ENCODE measurements around the gene NR3C1. TPM values are rescaled to one million over a fixed set of nuclear protein-coding genes. Genes with fewer than 3 reads are reported as not detected.

Gene NR3C1
- total RNA-seq, 1 donor from 2014 or later = 101 TPM

DNA sequence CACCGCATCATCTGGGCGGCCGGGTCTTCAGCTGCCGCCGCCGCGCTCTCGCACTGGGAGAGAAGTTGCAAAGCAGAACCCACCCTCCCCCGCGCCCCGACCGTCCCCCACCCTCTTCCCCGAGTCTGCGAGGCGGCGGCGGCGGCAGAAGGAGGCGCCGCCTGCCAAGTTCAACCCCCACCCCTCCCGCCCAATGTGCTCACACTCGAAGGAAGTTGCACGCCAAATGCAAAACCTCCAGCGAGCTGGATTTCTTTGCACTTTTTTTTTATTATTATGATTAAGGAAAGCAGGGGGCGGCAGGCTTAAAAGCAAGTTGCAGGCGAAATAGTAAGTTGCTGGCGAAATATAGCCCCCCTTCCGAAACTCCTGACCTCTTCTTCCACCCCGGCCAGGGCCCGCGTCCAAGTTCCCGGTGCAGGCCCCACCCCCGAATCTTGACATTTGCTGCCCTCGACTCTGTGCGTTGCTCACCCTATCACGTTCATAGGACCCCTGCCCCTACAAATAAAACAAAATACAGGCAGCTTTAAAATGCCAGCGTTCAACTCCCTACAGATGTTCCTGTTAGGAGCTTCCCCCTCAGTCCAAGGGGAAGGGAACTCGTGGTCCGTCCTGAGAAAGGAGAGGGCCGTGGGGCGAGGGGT lies 1.1 kb upstream of the NR3C1 start:
- peaks cover 13% of the 10 kb centered on the region for H3K4me1 ChIP-seq
- no peaks in the 10 kb centered on the region for H3K27me3 ChIP-seq
- H3K27ac ChIP-seq = peak overlapping the region; percentile 100
- peak overlapping the region; percentile 91 for H3K4me3 ChIP-seq
- DNase-seq (peak; percentile 91), ATAC-seq (peak; percentile 67)
- peaks cover 12% of the 10 kb centered on the region for H3K36me3 ChIP-seq
- TF ChIP-seq, protein P1, sequence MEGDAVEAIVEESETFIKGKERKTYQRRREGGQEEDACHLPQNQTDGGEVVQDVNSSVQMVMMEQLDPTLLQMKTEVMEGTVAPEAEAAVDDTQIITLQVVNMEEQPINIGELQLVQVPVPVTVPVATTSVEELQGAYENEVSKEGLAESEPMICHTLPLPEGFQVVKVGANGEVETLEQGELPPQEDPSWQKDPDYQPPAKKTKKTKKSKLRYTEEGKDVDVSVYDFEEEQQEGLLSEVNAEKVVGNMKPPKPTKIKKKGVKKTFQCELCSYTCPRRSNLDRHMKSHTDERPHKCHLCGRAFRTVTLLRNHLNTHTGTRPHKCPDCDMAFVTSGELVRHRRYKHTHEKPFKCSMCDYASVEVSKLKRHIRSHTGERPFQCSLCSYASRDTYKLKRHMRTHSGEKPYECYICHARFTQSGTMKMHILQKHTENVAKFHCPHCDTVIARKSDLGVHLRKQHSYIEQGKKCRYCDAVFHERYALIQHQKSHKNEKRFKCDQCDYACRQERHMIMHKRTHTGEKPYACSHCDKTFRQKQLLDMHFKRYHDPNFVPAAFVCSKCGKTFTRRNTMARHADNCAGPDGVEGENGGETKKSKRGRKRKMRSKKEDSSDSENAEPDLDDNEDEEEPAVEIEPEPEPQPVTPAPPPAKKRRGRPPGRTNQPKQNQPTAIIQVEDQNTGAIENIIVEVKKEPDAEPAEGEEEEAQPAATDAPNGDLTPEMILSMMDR (IDR thresholded peaks at IDR 0.05) = no peak
- intact Hi-C loops (cut with DNase I) = no loop called here
- no peaks in the 10 kb centered on the region for H3K9me3 ChIP-seq

DNA sequence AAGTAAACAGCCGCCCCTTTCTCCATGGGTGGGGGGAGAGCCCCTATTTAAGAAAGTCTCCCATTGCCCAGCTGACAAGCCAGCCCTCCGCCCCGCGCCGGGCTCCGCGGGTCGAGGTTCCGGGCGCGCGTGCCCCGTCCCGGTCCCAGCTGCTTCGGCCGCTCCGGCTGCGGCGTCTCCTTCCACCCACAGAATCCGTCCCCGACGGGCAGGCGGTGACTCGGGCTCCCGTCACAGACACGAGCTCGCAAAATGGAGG lies 223 bp downstream of the NR3C1 start:
- Histone ChIP-seq H3K4me1 (peaks cover 17% of the 10 kb centered on the region), H3K27me3 (no peaks in the 10 kb centered on the region), H3K27ac (peak overlapping the region; percentile 100), H3K36me3 (peaks cover 13% of the 10 kb centered on the region), H3K9me3 (no peaks in the 10 kb centered on the region), H3K4me3 (peak overlapping the region; percentile 91)
- DNase-seq = no peak
- TF ChIP-seq, protein P1 (IDR thresholded peaks at IDR 0.05) = no peak
- ATAC-seq = no peak
- intact Hi-C loops (cut with DNase I) = no loop called here

DNA sequence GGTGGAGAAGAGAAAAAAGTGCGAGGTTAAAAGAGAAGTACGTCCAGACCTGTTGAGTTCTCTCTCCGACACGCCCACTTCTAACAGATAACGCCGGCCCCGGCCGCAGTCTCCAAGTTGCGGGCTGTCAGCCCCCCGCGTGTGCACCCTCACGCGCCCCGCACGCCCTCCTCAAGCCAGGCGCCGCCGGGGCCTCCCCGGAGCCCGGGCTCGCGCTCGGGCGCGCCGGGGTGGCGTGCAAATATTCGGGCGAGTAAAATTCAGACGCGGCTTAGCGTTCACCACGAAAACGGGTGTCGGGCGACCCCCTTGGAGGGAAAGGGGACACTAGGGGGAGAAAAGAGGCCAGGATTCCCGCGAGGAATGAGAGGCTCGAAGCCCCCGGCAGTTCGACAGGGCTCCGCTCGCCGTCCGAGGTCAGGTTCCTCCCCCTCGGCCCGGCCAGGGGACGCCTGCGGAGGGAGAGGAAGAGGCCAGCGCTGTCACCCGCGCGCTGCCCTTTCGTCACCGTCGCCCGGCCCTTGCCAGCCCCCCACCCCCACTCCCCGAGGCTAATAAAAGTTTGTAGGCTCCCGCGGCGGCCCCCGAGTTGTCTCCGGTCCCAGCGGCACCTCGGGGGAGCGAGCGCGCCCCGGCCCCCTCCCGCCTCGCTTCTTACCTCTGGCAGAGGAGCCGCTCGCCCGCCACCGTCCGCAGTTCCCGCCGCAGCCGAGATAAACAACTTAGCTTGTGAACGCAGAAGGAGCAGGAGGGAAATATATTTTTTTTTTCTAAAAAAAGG lies 743 bp downstream of the NR3C1 start:
- Histone ChIP-seq H3K27me3 (no peaks in the 10 kb centered on the region), H3K27ac (peak overlapping the region; percentile 100), H3K4me3 (peak overlapping the region; percentile 91), H3K4me1 (peaks cover 23% of the 10 kb centered on the region), H3K9me3 (no peaks in the 10 kb centered on the region), H3K36me3 (peaks cover 13% of the 10 kb centered on the region)
- TF ChIP-seq, protein P1 (IDR thresholded peaks at IDR 0.05) = peak; percentile 4
- intact Hi-C loops (cut with DNase I) = no loop called here
- ATAC-seq (peak; percentile 38), DNase-seq (peak; percentile 84)

DNA sequence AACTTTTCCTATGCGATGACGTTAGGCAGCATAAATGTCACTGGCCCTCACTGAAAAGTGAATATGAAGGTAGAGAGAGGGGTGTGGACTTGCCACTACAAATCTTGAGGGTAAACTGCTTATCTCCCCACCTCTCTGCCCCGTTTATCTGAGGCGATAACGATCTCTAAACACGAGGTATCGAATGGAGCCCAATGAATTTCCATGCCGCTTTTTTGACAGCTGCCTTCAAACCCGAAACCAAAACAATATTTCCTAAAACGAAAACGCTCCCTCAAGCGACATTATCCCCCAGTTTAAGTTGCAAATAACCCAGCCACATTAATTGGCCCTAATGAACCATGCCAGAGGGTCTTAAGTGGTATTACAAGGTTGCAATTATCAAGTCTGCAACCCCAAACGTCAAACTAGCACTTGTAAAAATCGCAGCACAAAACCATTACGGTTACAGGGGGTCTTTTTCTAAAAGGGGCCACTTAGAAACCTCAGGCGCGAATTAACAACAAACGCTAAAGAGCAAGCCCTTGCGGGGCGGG lies 1.4 kb downstream of the NR3C1 start:
- peaks cover 13% of the 10 kb centered on the region for H3K36me3 ChIP-seq
- no peaks in the 10 kb centered on the region for H3K9me3 ChIP-seq
- H3K27me3 ChIP-seq = no peaks in the 10 kb centered on the region
- DNase-seq (no peak), ATAC-seq (no peak)
- TF ChIP-seq, protein P1 (IDR thresholded peaks at IDR 0.05) = no peak
- intact Hi-C loops (cut with DNase I) = no loop called here
- peak overlapping the region; percentile 91 for H3K4me3 ChIP-seq
- H3K4me1 ChIP-seq = peaks cover 29% of the 10 kb centered on the region
- H3K27ac ChIP-seq = peak overlapping the region; percentile 100

DNA sequence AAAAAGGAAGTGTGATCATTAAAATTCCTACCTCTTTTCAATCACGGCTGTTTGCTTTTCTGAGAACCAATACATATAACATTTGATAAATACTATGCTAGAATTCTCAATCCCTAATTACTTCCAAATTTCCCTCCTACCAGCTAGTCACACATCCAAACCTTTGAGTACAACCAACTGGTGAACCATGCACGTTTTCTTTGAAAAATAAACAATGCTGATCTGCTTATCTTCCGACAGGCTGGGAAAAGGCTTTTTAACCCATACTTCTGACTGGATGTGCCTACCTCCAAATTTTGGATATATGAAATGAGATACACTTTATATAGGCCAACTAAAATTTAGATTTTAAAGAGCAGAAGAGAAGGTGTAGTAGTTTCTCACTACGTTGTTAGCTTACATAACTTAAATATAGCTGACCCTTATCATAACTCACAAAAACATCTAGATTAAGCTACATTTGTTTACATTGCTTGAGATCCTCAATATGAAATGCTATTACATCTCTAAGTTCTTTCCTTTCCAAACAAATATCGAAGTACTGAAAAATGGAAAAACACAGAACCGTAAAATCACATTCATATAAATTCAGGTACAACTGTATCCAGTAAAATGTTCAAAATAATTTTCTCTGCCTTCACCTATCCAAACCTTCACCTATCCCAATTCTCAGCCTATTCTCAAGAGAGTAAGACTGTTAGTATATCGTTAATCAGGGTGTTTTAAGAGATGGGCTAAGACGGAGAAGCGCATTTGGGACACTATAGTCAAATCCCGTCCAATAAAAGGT lies 2.1 kb downstream of the NR3C1 start:
- no peak for DNase-seq
- intact Hi-C loops (cut with DNase I) = loop anchor here (2.0 kb wide), 1 partner anchor 393 kb away; no protein-coding TSS in a partner anchor
- ATAC-seq = no peak
- Histone ChIP-seq H3K36me3 (peaks cover 13% of the 10 kb centered on the region), H3K27me3 (no peaks in the 10 kb centered on the region), H3K4me3 (peak overlapping the region; percentile 91), H3K27ac (peak overlapping the region; percentile 100), H3K4me1 (peaks cover 36% of the 10 kb centered on the region), H3K9me3 (no peaks in the 10 kb centered on the region)
- TF ChIP-seq, protein P1 (IDR thresholded peaks at IDR 0.05) = no peak
